Type B pancreatic cell (in vitro differentiated cells): ENCODE results near the gene TECPR2. TPM values are rescaled to one million over a fixed set of nuclear protein-coding genes. Genes with fewer than 3 reads are reported as not detected.

Experiments used
- DNase-seq: peaks from one replicate; pipeline ENCODE4 v3.0.0; 2021; ENCODE audit warnings: mixed read lengths; ENCODE audit not compliant: unreplicated experiment; ENCODE audit errors: extremely low spot score
- H3K27ac Mint-ChIP-seq: 2 replicates; pipeline ENCODE4 v1.8.0; 2021; ENCODE audit warnings: mild to moderate bottlenecking, mixed read lengths
- H3K27me3 Mint-ChIP-seq: 2 replicates; pipeline ENCODE4 v1.8.0; 2021; ENCODE audit warnings: mixed read lengths
- H3K36me3 Mint-ChIP-seq: 2 replicates; pipeline ENCODE4 v1.8.0; 2021; ENCODE audit warnings: mixed read lengths
- H3K4me1 Mint-ChIP-seq: one replicate; pipeline ENCODE4 v1.8.0; 2021; ENCODE audit warnings: mixed read lengths; ENCODE audit not compliant: unreplicated experiment
- H3K4me3 Mint-ChIP-seq: 2 replicates; pipeline ENCODE4 v1.8.0; 2021; ENCODE audit warnings: mild to moderate bottlenecking, mixed read lengths
- H3K9me3 Mint-ChIP-seq: 2 replicates; pipeline ENCODE4 v1.8.0; 2021; ENCODE audit warnings: mixed read lengths
- total RNA-seq: library from RNA; stranded (reverse); gene quantifications from 2 replicates; pipeline ENCODE4 v1.2.1, GENCODE V29; 2021; ENCODE audit warnings: low replicate concordance
- TF ChIP-seq, protein P1 (sequence below): fragments of 200-600 bp; sonication (generic); conservative IDR thresholded peaks from 2 replicates; pipeline ENCODE4 v1.5.0; 2021; ENCODE audit warnings: antibody characterized with exemption, mild to moderate bottlenecking

TECPR2 gene
- total RNA-seq, 1 donor from 2014 or later = 25.5 TPM

DNA sequence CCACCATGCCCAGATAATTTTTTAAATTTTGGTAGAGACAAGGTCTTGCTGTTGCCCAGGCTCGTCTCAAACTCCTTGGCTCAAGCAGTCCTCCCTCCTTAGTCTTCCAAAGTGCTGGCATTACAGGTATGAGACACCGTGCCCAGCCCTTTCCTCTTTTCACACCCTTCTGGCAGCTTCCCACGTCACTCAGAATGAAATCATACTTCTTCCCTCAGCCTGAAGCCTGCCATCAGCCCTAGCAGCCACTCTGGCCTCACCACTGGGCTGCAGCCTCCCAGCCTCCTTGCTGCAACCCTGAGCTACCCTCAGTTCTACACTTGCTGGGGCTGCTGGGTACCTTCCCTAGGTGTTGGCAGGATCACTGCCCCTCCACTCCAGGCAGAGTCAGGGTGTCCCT is 128.6 kb downstream of the TECPR2 start:
- H3K9me3 Mint-ChIP-seq = no peaks in the 10 kb centered on the region
- H3K27me3 Mint-ChIP-seq = no peaks in the 10 kb centered on the region
- H3K4me3 Mint-ChIP-seq = no peak overlapping the region
- H3K27ac Mint-ChIP-seq = no peak overlapping the region
- peaks cover 6% of the 10 kb centered on the region for H3K4me1 Mint-ChIP-seq
- H3K36me3 Mint-ChIP-seq = peaks cover 4% of the 10 kb centered on the region
- TF ChIP-seq, protein P1, sequence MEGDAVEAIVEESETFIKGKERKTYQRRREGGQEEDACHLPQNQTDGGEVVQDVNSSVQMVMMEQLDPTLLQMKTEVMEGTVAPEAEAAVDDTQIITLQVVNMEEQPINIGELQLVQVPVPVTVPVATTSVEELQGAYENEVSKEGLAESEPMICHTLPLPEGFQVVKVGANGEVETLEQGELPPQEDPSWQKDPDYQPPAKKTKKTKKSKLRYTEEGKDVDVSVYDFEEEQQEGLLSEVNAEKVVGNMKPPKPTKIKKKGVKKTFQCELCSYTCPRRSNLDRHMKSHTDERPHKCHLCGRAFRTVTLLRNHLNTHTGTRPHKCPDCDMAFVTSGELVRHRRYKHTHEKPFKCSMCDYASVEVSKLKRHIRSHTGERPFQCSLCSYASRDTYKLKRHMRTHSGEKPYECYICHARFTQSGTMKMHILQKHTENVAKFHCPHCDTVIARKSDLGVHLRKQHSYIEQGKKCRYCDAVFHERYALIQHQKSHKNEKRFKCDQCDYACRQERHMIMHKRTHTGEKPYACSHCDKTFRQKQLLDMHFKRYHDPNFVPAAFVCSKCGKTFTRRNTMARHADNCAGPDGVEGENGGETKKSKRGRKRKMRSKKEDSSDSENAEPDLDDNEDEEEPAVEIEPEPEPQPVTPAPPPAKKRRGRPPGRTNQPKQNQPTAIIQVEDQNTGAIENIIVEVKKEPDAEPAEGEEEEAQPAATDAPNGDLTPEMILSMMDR = no peak
- no peak for DNase-seq

DNA sequence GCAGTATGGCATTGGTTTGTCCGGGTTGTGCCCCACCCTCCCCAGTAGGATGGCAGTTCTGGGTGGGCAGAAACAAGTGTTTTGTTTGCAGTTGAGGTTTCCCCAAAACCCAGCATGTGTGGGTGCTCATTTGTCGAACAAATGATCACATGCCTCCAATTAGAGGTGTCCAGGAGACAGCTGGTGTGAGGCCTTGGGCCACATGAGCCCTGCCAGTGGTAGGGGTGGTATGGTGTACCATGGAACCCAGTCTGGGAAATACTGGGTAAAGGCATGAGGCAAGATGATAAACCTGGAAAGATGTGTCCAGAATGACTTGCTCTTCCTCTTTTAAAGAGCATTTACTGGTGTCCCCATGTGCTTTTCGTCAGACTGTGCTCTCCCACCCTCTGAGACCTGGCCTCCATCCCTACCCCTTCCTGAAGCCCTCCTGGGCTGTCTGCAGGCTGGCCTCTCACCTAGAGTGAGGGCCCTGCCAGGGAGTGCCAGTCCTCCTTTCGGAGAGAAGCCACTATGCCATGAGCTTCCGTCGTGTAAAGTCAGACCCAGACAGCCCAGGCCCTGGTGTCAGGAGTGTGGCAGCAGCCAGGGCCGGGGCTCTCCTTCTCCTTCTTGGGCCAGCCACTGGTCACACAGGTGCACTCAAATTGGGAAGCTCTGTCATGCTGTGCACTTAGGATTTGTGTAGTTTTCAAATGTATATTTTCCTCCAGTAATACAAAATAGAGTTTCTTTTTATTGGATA is 129.2 kb downstream of the TECPR2 start:
- no peak overlapping the region for H3K4me3 Mint-ChIP-seq
- peaks cover under 1% of the 10 kb centered on the region for H3K36me3 Mint-ChIP-seq
- H3K27me3 Mint-ChIP-seq = no peaks in the 10 kb centered on the region
- H3K4me1 Mint-ChIP-seq = peaks cover 6% of the 10 kb centered on the region
- TF ChIP-seq, protein P1 = no peak
- DNase-seq = no peak
- no peaks in the 10 kb centered on the region for H3K9me3 Mint-ChIP-seq
- no peak overlapping the region for H3K27ac Mint-ChIP-seq

DNA sequence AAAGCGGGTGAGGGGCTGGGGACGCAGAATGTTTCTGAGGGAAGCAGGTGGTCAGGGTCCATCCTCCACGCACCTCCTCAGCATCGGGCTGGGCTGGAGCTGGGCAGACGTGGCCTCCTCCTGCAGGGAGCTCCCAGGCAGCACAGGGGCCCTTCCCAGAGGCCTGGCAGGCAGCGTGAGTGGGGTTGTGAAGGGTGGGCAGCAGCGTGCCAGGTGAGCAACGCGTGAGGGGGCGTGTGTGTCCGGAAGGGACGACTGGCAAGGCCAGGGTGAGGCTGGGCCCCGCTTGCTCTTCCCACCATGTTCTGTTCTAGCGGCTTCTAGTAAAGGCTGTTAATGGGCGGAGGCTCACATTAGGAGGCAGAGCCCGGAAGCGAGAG is 129.8 kb downstream of the TECPR2 start:
- H3K4me1 Mint-ChIP-seq = peaks cover 6% of the 10 kb centered on the region
- no peak overlapping the region for H3K27ac Mint-ChIP-seq
- H3K36me3 Mint-ChIP-seq = no peaks in the 10 kb centered on the region
- no peak for DNase-seq
- H3K9me3 Mint-ChIP-seq = no peaks in the 10 kb centered on the region
- TF ChIP-seq, protein P1 = no peak
- no peaks in the 10 kb centered on the region for H3K27me3 Mint-ChIP-seq
- no peak overlapping the region for H3K4me3 Mint-ChIP-seq

DNA sequence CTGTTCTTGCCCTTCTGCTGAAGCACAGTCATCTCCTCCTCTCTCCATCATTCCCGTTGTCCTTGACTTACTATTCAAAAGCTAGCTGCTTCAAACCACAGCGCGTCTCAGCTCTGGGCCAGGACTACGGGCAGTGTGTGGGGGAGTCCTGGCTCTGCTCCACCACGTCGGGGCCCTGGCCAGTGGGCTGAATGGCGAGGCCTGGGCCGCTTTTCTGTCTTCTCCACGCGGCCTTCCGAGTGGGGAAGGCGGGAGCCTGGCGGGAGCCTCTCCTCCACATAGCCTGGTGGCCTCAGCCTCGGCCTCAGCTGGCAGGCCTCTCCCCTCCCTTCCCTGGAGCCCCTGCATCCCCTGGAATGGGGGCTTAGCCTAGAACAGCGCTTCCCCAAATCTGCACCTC is 130.4 kb downstream of the TECPR2 start:
- no peaks in the 10 kb centered on the region for H3K9me3 Mint-ChIP-seq
- no peak overlapping the region for H3K27ac Mint-ChIP-seq
- TF ChIP-seq, protein P1 = no peak
- peaks cover 6% of the 10 kb centered on the region for H3K4me1 Mint-ChIP-seq
- H3K36me3 Mint-ChIP-seq = no peaks in the 10 kb centered on the region
- no peak overlapping the region for H3K4me3 Mint-ChIP-seq
- H3K27me3 Mint-ChIP-seq = no peaks in the 10 kb centered on the region
- no peak for DNase-seq

DNA sequence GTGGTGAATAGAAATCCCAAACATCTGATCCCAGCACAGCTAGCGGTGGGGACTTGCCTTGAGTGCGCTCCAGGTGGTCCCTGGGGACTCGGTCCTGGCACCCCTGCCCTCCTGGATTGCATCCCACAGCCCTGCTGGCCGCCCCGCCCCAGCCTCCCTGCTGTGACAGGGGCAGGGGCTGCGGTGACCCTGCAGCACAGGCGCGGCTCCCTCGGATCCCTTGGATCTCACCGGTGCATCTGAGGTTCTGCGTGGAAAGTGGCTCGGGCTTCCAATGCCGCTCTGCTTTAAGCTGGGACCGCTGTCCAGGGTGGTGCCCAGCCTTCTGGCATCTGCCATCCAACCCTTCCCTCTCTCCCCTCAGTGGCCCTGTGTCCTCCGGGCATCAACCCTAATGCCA is 130.8 kb downstream of the TECPR2 start:
- Mint-ChIP-seq H3K4me1 (peaks cover 6% of the 10 kb centered on the region), H3K27me3 (no peaks in the 10 kb centered on the region), H3K36me3 (no peaks in the 10 kb centered on the region), H3K4me3 (no peak overlapping the region), H3K9me3 (no peaks in the 10 kb centered on the region), H3K27ac (no peak overlapping the region)
- no peak for DNase-seq
- TF ChIP-seq, protein P1 = no peak
